Measurements from ENCODE around the gene LRP1B. TPM values are rescaled to one million over a fixed set of nuclear protein-coding genes. Genes with fewer than 3 reads are reported as not detected.

The LRP1B gene
- total and polyA plus RNA-seq, 4 donors, result 0.01 to 0.84 (median 0.17) TPM

DNA sequence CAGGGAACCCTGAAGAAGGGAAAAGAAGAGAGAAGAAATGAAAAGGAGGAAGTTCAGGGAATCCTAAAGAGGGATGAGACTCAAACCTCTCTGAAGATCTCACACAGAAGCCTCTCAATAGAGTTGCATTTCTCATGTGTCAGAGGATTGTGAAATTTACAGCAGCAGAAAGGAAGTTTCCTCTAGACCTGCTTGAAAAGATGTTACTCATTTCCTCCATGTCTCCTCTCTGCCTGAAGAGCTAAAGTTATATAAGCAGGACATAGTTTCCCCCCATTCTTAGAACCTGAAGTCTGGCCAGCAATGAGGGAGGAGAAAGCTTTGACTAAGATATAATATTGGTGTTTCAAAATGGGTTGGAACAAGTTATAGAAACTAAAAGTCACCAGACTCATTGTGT, 1155.6 kb downstream of the LRP1B start (continued):
- no peak for TF ChIP-seq NR2F2 (IDR thresholded peaks at IDR 0.05)
- TF ChIP-seq GABPA (IDR thresholded peaks at IDR 0.05 in 1 of 2, conservative IDR thresholded peaks at IDR 0.05 in 1 of 2), result no peak
- TF ChIP-seq, protein P1, sequence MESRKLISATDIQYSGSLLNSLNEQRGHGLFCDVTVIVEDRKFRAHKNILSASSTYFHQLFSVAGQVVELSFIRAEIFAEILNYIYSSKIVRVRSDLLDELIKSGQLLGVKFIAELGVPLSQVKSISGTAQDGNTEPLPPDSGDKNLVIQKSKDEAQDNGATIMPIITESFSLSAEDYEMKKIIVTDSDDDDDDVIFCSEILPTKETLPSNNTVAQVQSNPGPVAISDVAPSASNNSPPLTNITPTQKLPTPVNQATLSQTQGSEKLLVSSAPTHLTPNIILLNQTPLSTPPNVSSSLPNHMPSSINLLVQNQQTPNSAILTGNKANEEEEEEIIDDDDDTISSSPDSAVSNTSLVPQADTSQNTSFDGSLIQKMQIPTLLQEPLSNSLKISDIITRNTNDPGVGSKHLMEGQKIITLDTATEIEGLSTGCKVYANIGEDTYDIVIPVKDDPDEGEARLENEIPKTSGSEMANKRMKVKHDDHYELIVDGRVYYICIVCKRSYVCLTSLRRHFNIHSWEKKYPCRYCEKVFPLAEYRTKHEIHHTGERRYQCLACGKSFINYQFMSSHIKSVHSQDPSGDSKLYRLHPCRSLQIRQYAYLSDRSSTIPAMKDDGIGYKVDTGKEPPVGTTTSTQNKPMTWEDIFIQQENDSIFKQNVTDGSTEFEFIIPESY (IDR thresholded peaks at IDR 0.05), result no peak
- TF ChIP-seq TAF1 (conservative IDR thresholded peaks at IDR 0.05), result no peak
- no peak for TF ChIP-seq EGR1 (IDR thresholded peaks at IDR 0.05; ENCODE audit: low read depth in 2 of 2)
- TF ChIP-seq FOXA2 (IDR thresholded peaks at IDR 0.05), result no peak

DNA sequence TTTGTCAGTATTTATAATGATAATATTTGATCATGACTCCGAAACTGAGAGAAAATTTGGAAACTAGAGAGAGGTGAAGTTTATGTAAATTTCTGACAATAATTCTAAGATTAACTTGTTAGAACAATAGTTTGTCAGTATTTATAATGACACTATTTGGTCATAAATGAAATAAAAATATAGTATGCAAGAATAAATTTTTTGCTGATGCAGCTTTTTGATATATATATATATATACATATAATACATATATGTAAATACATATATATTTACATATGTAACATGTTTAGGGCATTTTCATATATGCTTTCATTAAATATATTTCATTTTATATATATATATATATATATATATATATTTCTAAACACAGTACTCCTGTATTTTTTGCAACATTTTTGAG, 1158.1 kb downstream of the LRP1B start:
- H3K9ac ChIP-seq (ENCODE audit: low read depth in 1 of 2, low read length in 2 of 2), result no peak overlapping the region
- H3K4me3 ChIP-seq (ENCODE audit: low read depth in 1 of 3, low read length in 3 of 3), result no peak overlapping the region
- DNase-seq (ENCODE audit: low spot score), result no peak
- WGBS, result 94% methylated on average over 1 of the region's 1 CpG
- H3K27me3 ChIP-seq (ENCODE audit: control insufficient read depth in 4 of 4, insufficient read depth in 4 of 4, low read length in 3 of 4), result no peaks in the 10 kb centered on the region
- H3K9me3 ChIP-seq (ENCODE audit: control insufficient read depth in 4 of 4, low read length in 3 of 4), result no peaks in the 10 kb centered on the region
- H3K36me3 ChIP-seq (ENCODE audit: control insufficient read depth in 4 of 4, insufficient read depth in 3 of 4, low read depth in 1 of 4, low read length in 3 of 4), result no peaks in the 10 kb centered on the region
- H3K4me1 ChIP-seq (ENCODE audit: control insufficient read depth in 4 of 4, insufficient read depth in 4 of 4, low read length in 3 of 4), result no peaks in the 10 kb centered on the region
- TF ChIP-seq YY1 (IDR thresholded peaks at IDR 0.05) (no peak), JUND (IDR thresholded peaks at IDR 0.05) (no peak), RXRA (IDR thresholded peaks at IDR 0.05) (no peak), FOXA1 (IDR thresholded peaks at IDR 0.05) (no peak), GABPA (IDR thresholded peaks at IDR 0.05 in 1 of 2, conservative IDR thresholded peaks at IDR 0.05 in 1 of 2) (no peak), HNF4G (IDR thresholded peaks at IDR 0.05) (no peak), HNF4A (conservative IDR thresholded peaks at IDR 0.05) (no peak), RAD21 (IDR thresholded peaks at IDR 0.05) (no peak), FOXA2 (IDR thresholded peaks at IDR 0.05) (no peak), EGR1 (IDR thresholded peaks at IDR 0.05; ENCODE audit: low read depth in 2 of 2) (no peak), NR2F2 (IDR thresholded peaks at IDR 0.05) (no peak)
- TF ChIP-seq, protein P2, sequence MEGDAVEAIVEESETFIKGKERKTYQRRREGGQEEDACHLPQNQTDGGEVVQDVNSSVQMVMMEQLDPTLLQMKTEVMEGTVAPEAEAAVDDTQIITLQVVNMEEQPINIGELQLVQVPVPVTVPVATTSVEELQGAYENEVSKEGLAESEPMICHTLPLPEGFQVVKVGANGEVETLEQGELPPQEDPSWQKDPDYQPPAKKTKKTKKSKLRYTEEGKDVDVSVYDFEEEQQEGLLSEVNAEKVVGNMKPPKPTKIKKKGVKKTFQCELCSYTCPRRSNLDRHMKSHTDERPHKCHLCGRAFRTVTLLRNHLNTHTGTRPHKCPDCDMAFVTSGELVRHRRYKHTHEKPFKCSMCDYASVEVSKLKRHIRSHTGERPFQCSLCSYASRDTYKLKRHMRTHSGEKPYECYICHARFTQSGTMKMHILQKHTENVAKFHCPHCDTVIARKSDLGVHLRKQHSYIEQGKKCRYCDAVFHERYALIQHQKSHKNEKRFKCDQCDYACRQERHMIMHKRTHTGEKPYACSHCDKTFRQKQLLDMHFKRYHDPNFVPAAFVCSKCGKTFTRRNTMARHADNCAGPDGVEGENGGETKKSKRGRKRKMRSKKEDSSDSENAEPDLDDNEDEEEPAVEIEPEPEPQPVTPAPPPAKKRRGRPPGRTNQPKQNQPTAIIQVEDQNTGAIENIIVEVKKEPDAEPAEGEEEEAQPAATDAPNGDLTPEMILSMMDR (IDR thresholded peaks at IDR 0.05; ENCODE audit: low read depth, low read length, missing input control), result no peak
- TF ChIP-seq, protein P1 (IDR thresholded peaks at IDR 0.05), result no peak
- TF ChIP-seq, protein P3, sequence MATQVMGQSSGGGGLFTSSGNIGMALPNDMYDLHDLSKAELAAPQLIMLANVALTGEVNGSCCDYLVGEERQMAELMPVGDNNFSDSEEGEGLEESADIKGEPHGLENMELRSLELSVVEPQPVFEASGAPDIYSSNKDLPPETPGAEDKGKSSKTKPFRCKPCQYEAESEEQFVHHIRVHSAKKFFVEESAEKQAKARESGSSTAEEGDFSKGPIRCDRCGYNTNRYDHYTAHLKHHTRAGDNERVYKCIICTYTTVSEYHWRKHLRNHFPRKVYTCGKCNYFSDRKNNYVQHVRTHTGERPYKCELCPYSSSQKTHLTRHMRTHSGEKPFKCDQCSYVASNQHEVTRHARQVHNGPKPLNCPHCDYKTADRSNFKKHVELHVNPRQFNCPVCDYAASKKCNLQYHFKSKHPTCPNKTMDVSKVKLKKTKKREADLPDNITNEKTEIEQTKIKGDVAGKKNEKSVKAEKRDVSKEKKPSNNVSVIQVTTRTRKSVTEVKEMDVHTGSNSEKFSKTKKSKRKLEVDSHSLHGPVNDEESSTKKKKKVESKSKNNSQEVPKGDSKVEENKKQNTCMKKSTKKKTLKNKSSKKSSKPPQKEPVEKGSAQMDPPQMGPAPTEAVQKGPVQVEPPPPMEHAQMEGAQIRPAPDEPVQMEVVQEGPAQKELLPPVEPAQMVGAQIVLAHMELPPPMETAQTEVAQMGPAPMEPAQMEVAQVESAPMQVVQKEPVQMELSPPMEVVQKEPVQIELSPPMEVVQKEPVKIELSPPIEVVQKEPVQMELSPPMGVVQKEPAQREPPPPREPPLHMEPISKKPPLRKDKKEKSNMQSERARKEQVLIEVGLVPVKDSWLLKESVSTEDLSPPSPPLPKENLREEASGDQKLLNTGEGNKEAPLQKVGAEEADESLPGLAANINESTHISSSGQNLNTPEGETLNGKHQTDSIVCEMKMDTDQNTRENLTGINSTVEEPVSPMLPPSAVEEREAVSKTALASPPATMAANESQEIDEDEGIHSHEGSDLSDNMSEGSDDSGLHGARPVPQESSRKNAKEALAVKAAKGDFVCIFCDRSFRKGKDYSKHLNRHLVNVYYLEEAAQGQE (IDR thresholded peaks at IDR 0.05), result no peak
- TF ChIP-seq, protein P4, sequence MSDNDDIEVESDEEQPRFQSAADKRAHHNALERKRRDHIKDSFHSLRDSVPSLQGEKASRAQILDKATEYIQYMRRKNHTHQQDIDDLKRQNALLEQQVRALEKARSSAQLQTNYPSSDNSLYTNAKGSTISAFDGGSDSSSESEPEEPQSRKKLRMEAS (IDR thresholded peaks at IDR 0.05), result no peak
- no peak overlapping the region for H3K27ac ChIP-seq (ENCODE audit: low read depth in 1 of 2, low read length in 2 of 2)
